PC-9 (cell line): ENCODE data around the gene SGMS2. TPM values are rescaled to one million over a fixed set of nuclear protein-coding genes. Genes with fewer than 3 reads are reported as not detected.

Experiments used
- BruUV-seq: library from RNA; stranded (reverse); fragments of 400-500 nt; replicated peaks from 2 replicates; lab custom pipeline; 2021; lab: Mats Ljungman, UMichigan
- CTCF ChIA-PET: fragments of 300-600 bp; sonication (Branson Sonifier 250); formaldehyde crosslinking; loops from one replicate; lab custom pipeline; 2022; ENCODE audit warnings: antibody characterized with exemption; lab: Charles Lee
- POLR2A ChIA-PET: fragments of 300-600 bp; sonication (Branson Sonifier 250); formaldehyde crosslinking; loops from one replicate; lab custom pipeline; 2022; ENCODE audit warnings: antibody characterized with exemption; ENCODE audit not compliant: unreplicated experiment; lab: Charles Lee
- DNase-seq, 2 experiments: peaks; one replicate each; pipeline versions ENCODE4 v3.0.0 to v3.0.0-alpha.2; 2015 to 2022; ENCODE audit warnings: mixed read lengths in 1 of 2
- H2AFZ ChIP-seq: fragments of 200-600 bp; sonication (generic); 2 replicates; pipeline ENCODE4 v1.8.1; 2017; ENCODE audit warnings: antibody characterized with exemption
- H3F3A ChIP-seq: fragments of 200-600 bp; sonication (generic); 2 replicates; pipeline ENCODE4 v1.8.1; 2017; ENCODE audit warnings: antibody characterized with exemption, mild to moderate bottlenecking, low read depth; ENCODE audit not compliant: insufficient read depth
- H3K27ac ChIP-seq: fragments of 200-600 bp; sonication (generic); 2 replicates; pipeline ENCODE4 v1.6.1; 2016; ENCODE audit warnings: mixed run types
- H3K27me3 ChIP-seq: fragments of 200-600 bp; sonication (generic); 2 replicates; pipeline ENCODE4 v1.6.1; 2016; ENCODE audit warnings: low read depth, mixed run types; ENCODE audit not compliant: insufficient read depth
- H3K36me3 ChIP-seq: fragments of 200-600 bp; sonication (generic); 2 replicates; pipeline ENCODE4 v1.6.1; 2016; ENCODE audit warnings: low read depth, mixed run types
- H3K4me1 ChIP-seq: fragments of 200-600 bp; sonication (generic); replicated peaks from 2 replicates; pipeline ENCODE4 v1.6.1; 2016; ENCODE audit warnings: mixed run types; ENCODE audit not compliant: insufficient read depth
- H3K4me2 ChIP-seq: fragments of 200-600 bp; sonication (generic); 2 replicates; pipeline ENCODE4 v1.6.1; 2017; ENCODE audit warnings: mixed run types
- H3K4me3 ChIP-seq: fragments of 200-600 bp; sonication (generic); 2 replicates; pipeline ENCODE4 v1.6.1; 2016; ENCODE audit warnings: mixed run types
- H3K79me2 ChIP-seq: fragments of 200-600 bp; sonication (generic); 2 replicates; pipeline ENCODE4 v1.6.1; 2017; ENCODE audit warnings: low read depth, mixed run types
- H3K9me2 ChIP-seq: fragments of 200-600 bp; sonication (generic); 2 replicates; pipeline ENCODE4 v1.8.1; 2017; ENCODE audit warnings: mild to moderate bottlenecking; ENCODE audit not compliant: insufficient read depth
- H3K9me3 ChIP-seq: fragments of 200-600 bp; sonication (generic); 2 replicates; pipeline ENCODE4 v1.8.1; 2016; ENCODE audit warnings: low read depth; ENCODE audit not compliant: insufficient read depth
- H4K20me1 ChIP-seq: fragments of 200-600 bp; sonication (generic); 2 replicates; pipeline ENCODE4 v1.8.1; 2017; ENCODE audit not compliant: insufficient read depth
- CTCF ChIP-seq: fragments of 200-600 bp; sonication (generic); conservative IDR thresholded peaks from 2 replicates; pipeline ENCODE4 v1.6.1; 2017; ENCODE audit warnings: mixed run types, antibody characterized with exemption, mild to moderate bottlenecking, moderate library complexity
- EZH2 ChIP-seq: fragments of 200-600 bp; sonication (generic); IDR thresholded peaks from 2 replicates; pipeline ENCODE4 v1.8.0; 2017; ENCODE audit warnings: antibody characterized with exemption, low read depth
- intact Hi-C: fragments of 100-400 bp; cut with micrococcal nuclease; formaldehyde crosslinking; loops from one replicate; pipeline ENCODE4 v1.10.0; 2022; ENCODE audit not compliant: unreplicated experiment
- total RNA-seq: library from RNA; stranded (reverse); gene quantifications from 2 replicates; pipeline ENCODE4 v1.2.3, GENCODE V29; 2021

SGMS2 gene
- total RNA-seq, 1 experiment from 2014 or later: 17.0 TPM

GRCh38 chr4:107870916-107871786, 46.4 kb downstream of the SGMS2 start:
- no TSS peak for BruUV-seq
- 0 out of 2 replicates have a peak, but pooled peaks cover under 1% of the 10 kb centered on the region for H3K4me1 ChIP-seq
- H4K20me1 ChIP-seq: no peaks in the 10 kb centered on the region
- H3K9me2 ChIP-seq: no peaks in the 10 kb centered on the region
- no peaks in the 10 kb centered on the region for H3F3A ChIP-seq
- POLR2A ChIA-PET: no interaction called here
- no peaks in the 10 kb centered on the region for H3K79me2 ChIP-seq
- intact Hi-C loops: no loop called here
- H3K4me2 ChIP-seq: no peak overlapping the region
- H3K27ac ChIP-seq: no peak overlapping the region
- no peak overlapping the region for H3K4me3 ChIP-seq
- no peaks in the 10 kb centered on the region for H3K27me3 ChIP-seq
- H3K36me3 ChIP-seq: no peaks in the 10 kb centered on the region
- CTCF ChIA-PET: no interaction called here
- TF ChIP-seq CTCF: no peak
- no peak for TF ChIP-seq EZH2
- no peak for DNase-seq
- no peak overlapping the region for H2AFZ ChIP-seq
- H3K9me3 ChIP-seq: no peaks in the 10 kb centered on the region; the same call in 1 of the 2 replicates

DNA sequence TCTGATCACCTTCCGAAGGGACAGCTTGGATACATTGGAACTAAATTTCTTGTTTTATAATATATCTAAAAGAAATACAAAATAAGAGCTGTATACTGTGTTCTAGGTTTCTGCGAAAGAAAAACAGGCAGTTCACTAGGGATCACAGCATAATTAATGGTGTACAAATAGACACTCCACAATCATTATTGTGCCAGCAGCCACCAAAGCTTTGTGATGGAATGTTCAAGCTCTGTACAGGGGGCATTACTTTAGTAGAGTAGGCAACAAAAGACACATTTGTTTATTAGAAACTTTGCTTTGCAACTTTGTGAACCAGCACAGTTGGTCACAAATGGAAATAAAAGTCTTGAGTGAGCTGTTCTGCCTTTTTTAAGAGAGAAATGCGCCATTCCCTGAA, 49.3 kb downstream of the SGMS2 start:
- 0 out of 2 replicates have a peak, but pooled peaks cover 15% of the 10 kb centered on the region for H3K4me1 ChIP-seq
- BruUV-seq: no TSS peak
- TF ChIP-seq CTCF: no peak
- no peak for TF ChIP-seq EZH2
- H3K4me2 ChIP-seq: no peak overlapping the region
- H3K9me3 ChIP-seq: no peaks in the 10 kb centered on the region; the same call in 1 of the 2 replicates
- H3K36me3 ChIP-seq: no peaks in the 10 kb centered on the region
- H3K27ac ChIP-seq: no peak overlapping the region
- H3K79me2 ChIP-seq: no peaks in the 10 kb centered on the region
- DNase-seq: no peak
- no peaks in the 10 kb centered on the region for H3F3A ChIP-seq
- CTCF ChIA-PET: no interaction called here
- no peaks in the 10 kb centered on the region for H3K9me2 ChIP-seq
- no peaks in the 10 kb centered on the region for H3K27me3 ChIP-seq
- no peak overlapping the region for H3K4me3 ChIP-seq
- no peaks in the 10 kb centered on the region for H4K20me1 ChIP-seq
- intact Hi-C loops: no loop called here
- POLR2A ChIA-PET: no interaction called here
- H2AFZ ChIP-seq: no peak overlapping the region

GRCh38 chr4:107876099-107876498, 51.4 kb downstream of the SGMS2 start:
- Histone ChIP-seq H3K4me1 (0 out of 2 replicates have a peak, but pooled peaks cover 15% of the 10 kb centered on the region), H3K9me3 (no peaks in the 10 kb centered on the region; the same call in 1 of the 2 replicates), H3K27ac (no peak overlapping the region), H3F3A (no peaks in the 10 kb centered on the region), H3K4me2 (no peak overlapping the region), H2AFZ (no peak overlapping the region), H3K79me2 (no peaks in the 10 kb centered on the region), H4K20me1 (no peaks in the 10 kb centered on the region), H3K4me3 (no peak overlapping the region), H3K36me3 (no peaks in the 10 kb centered on the region), H3K9me2 (no peaks in the 10 kb centered on the region), H3K27me3 (no peaks in the 10 kb centered on the region)
- no peak for TF ChIP-seq EZH2
- TF ChIP-seq CTCF: no peak
- ChIA-PET CTCF (no interaction called here), POLR2A (no interaction called here)
- BruUV-seq: no TSS peak
- no peak for DNase-seq
- intact Hi-C loops: no loop called here
